Liver (tissue), 9 donors: ENCODE results near the gene AP3B1. TPM values are rescaled to one million over a fixed set of nuclear protein-coding genes. Genes with fewer than 3 reads are reported as not detected.

Experiments
- DNase-seq: peaks from one replicate; pipeline ENCODE4 v3.0.0-alpha.2; 2017; ENCODE audit warnings: low spot score
- H3K27ac ChIP-seq, 2 donors: one replicate each; pipeline ENCODE4 v1.7.0; 2013; ENCODE audit warnings: inconsistent platforms in 2 of 2, low read length in 2 of 2, control low read depth in 1 of 2, low read depth in 1 of 2, mild to moderate bottlenecking in 1 of 2
- H3K27me3 ChIP-seq, 4 donors: one replicate each; pipeline versions ENCODE4 v1.6.1 to v1.7.0; 2013; ENCODE audit warnings: low read length in 3 of 4, inconsistent platforms in 1 of 4, mild to moderate bottlenecking in 1 of 4, moderate library complexity in 1 of 4; ENCODE audit not compliant: control insufficient read depth in 4 of 4, insufficient read depth in 4 of 4
- H3K36me3 ChIP-seq, 4 donors: one replicate each; pipeline versions ENCODE4 v1.6.1 to v1.7.0; 2013; ENCODE audit warnings: low read length in 3 of 4, mild to moderate bottlenecking in 3 of 4, low read depth in 1 of 4, moderate library complexity in 1 of 4; ENCODE audit not compliant: control insufficient read depth in 4 of 4, insufficient read depth in 3 of 4
- H3K4me1 ChIP-seq, 4 donors: one replicate each; pipeline versions ENCODE4 v1.6.1 to v1.7.0; 2013; ENCODE audit warnings: low read length in 3 of 4, mild to moderate bottlenecking in 3 of 4, moderate library complexity in 1 of 4; ENCODE audit not compliant: control insufficient read depth in 4 of 4, insufficient read depth in 4 of 4
- H3K4me3 ChIP-seq, 3 donors: one replicate each; pipeline versions ENCODE4 v1.6.1 to v1.7.0; 2013; ENCODE audit warnings: low read length in 3 of 3, control low read depth in 1 of 3, low read depth in 1 of 3, mild to moderate bottlenecking in 1 of 3
- H3K9ac ChIP-seq, 2 donors: one replicate each; pipeline ENCODE4 v1.7.0; 2013; ENCODE audit warnings: low read length in 2 of 2, mild to moderate bottlenecking in 2 of 2, moderate library complexity in 2 of 2, control low read depth in 1 of 2, low read depth in 1 of 2
- H3K9me3 ChIP-seq, 4 donors: one replicate each; pipeline versions ENCODE4 v1.6.1 to v1.7.0; 2013; ENCODE audit warnings: low read length in 3 of 4; ENCODE audit not compliant: control insufficient read depth in 4 of 4
- CTCF ChIP-seq: fragments of 150-350 bp; IDR thresholded peaks from 2 replicates; pipeline ENCODE4 v1.5.1; 2017; ENCODE audit warnings: improper control_type of control experiment, low read depth, low read length; ENCODE audit not compliant: missing input control
- EGR1 ChIP-seq, 2 donors: IDR thresholded peaks; 2 replicates each; pipeline ENCODE4 v1.6.1; 2016 to 2018; ENCODE audit warnings: antibody characterized with exemption in 2 of 2, low read depth in 2 of 2
- FOXA1 ChIP-seq: IDR thresholded peaks from 2 replicates; pipeline ENCODE4 v1.6.1; 2016; ENCODE audit warnings: antibody characterized with exemption
- FOXA2 ChIP-seq: IDR thresholded peaks from 2 replicates; pipeline ENCODE4 v1.6.1; 2016; ENCODE audit warnings: antibody characterized with exemption
- GABPA ChIP-seq, 2 donors: IDR thresholded peaks in 1 of 2; conservative IDR thresholded peaks in 1 of 2; 2 replicates each; pipeline ENCODE4 v1.6.1; 2016; ENCODE audit warnings: antibody characterized with exemption in 2 of 2, mild to moderate bottlenecking in 1 of 2, moderate library complexity in 1 of 2
- HNF4A ChIP-seq, 2 donors: conservative IDR thresholded peaks; 2 replicates each; pipeline ENCODE4 v1.6.1; 2016; ENCODE audit warnings: antibody characterized with exemption in 2 of 2, mild to moderate bottlenecking in 2 of 2
- HNF4G ChIP-seq: IDR thresholded peaks from 2 replicates; pipeline ENCODE4 v1.6.1; 2016; ENCODE audit warnings: antibody characterized with exemption
- JUND ChIP-seq, 2 donors: IDR thresholded peaks; 2 replicates each; pipeline ENCODE4 v1.6.1; 2016; ENCODE audit warnings: antibody characterized with exemption in 2 of 2
- MAX ChIP-seq: IDR thresholded peaks from 2 replicates; pipeline ENCODE4 v1.6.1; 2016; ENCODE audit warnings: antibody characterized with exemption
- NR2F2 ChIP-seq: IDR thresholded peaks from 2 replicates; pipeline ENCODE4 v1.6.1; 2016; ENCODE audit warnings: antibody characterized with exemption
- RAD21 ChIP-seq, 2 donors: IDR thresholded peaks; 2 replicates each; pipeline ENCODE4 v1.6.1; 2016; ENCODE audit warnings: antibody characterized with exemption in 2 of 2, mild to moderate bottlenecking in 2 of 2
- RXRA ChIP-seq, 2 donors: IDR thresholded peaks; 2 replicates each; pipeline ENCODE4 v1.6.1; 2017 to 2018; ENCODE audit warnings: antibody characterized with exemption in 2 of 2, mild to moderate bottlenecking in 1 of 2
- SP1 ChIP-seq: IDR thresholded peaks from 2 replicates; pipeline ENCODE4 v1.6.1; 2018; ENCODE audit warnings: antibody characterized with exemption, mild to moderate bottlenecking
- YY1 ChIP-seq: IDR thresholded peaks from 2 replicates; pipeline ENCODE4 v1.6.1; 2016; ENCODE audit warnings: antibody characterized with exemption, mild to moderate bottlenecking
- WGBS: extraction: QIAGEN DNeasy Blood & Tissue Kit; methylation state at CpG from one replicate; pipeline ENCODE4 v1.1.7; 2013; 5-methylcytosine and 5-hydroxymethylcytosine counted together
- polyA plus RNA-seq, 2 donors: library from polyadenylated mRNA; stranded (reverse) in 1 of 2; unstranded in 1 of 2; fragments of 200-250 nt in 1 of 2; fragments of >200 nt in 1 of 2; fragmentation: Nextera tagmentation in 1 of 2; extraction: Ambion mirVana in 1 of 2; gene quantifications; one replicate each; pipeline versions ENCODE4 v1.2.1 to v1.2.3, GENCODE V29; 2013 to 2015
- total RNA-seq, 2 donors: library from RNA; depleted of rRNA; stranded (reverse); fragments of >200 nt; gene quantifications; one replicate each; pipeline ENCODE4 v1.2.3, GENCODE V29; 2014
- TF ChIP-seq, protein P1 (sequence below): IDR thresholded peaks from 2 replicates; pipeline ENCODE4 v1.6.1; 2016; ENCODE audit warnings: antibody characterized with exemption, mild to moderate bottlenecking
- TF ChIP-seq, protein P2 (sequence below): IDR thresholded peaks from 2 replicates; pipeline ENCODE4 v1.6.1; 2016; ENCODE audit warnings: antibody characterized with exemption
- donor health status: healthy.
- donor health status: healthy.
- donor health status: healthy.
- donor health status: healthy.
- donor health status: healthy.

AP3B1 gene
- total and polyA plus RNA-seq, 4 donors = 8.2 to 23.1 (median 14.4) TPM

DNA sequence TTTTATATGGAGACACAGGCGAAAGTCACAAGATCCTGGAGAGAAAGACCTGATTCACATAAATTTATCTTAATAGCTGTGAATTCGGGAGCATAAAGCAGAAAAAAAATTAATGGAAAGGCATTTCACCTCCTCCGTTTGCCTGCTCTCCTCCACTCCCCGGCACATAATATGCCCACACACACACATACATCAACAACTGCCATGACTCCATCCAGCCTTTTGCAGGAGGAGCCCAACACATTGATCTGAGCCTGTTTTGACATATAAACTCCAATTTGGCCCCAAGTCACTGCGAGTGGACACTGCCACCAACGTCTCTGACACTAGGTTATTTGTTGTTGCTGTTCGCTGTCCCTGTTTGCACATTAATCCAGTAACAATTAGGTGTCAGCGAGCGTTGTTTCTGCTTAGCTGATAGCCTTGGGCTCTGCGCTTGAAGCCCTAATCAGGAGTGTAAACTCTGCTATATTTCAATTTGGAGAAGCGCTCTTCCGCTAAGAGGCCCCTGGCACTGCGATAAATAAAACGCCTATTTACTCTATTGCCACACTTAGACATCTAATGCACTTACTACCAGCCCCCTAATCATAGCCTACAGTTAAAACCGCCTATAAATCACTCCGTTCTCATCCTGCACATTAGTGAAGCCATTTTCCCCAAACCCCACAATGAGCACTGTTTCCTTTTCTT lies 322.6 kb downstream of the AP3B1 start (continued):
- TF ChIP-seq, protein P1, sequence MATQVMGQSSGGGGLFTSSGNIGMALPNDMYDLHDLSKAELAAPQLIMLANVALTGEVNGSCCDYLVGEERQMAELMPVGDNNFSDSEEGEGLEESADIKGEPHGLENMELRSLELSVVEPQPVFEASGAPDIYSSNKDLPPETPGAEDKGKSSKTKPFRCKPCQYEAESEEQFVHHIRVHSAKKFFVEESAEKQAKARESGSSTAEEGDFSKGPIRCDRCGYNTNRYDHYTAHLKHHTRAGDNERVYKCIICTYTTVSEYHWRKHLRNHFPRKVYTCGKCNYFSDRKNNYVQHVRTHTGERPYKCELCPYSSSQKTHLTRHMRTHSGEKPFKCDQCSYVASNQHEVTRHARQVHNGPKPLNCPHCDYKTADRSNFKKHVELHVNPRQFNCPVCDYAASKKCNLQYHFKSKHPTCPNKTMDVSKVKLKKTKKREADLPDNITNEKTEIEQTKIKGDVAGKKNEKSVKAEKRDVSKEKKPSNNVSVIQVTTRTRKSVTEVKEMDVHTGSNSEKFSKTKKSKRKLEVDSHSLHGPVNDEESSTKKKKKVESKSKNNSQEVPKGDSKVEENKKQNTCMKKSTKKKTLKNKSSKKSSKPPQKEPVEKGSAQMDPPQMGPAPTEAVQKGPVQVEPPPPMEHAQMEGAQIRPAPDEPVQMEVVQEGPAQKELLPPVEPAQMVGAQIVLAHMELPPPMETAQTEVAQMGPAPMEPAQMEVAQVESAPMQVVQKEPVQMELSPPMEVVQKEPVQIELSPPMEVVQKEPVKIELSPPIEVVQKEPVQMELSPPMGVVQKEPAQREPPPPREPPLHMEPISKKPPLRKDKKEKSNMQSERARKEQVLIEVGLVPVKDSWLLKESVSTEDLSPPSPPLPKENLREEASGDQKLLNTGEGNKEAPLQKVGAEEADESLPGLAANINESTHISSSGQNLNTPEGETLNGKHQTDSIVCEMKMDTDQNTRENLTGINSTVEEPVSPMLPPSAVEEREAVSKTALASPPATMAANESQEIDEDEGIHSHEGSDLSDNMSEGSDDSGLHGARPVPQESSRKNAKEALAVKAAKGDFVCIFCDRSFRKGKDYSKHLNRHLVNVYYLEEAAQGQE = no peak
- no peak for TF ChIP-seq RAD21 (IDR thresholded peaks at IDR 0.05)
- no peak for TF ChIP-seq SP1
- TF ChIP-seq, protein P2, sequence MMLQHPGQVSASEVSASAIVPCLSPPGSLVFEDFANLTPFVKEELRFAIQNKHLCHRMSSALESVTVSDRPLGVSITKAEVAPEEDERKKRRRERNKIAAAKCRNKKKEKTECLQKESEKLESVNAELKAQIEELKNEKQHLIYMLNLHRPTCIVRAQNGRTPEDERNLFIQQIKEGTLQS = no peak

DNA sequence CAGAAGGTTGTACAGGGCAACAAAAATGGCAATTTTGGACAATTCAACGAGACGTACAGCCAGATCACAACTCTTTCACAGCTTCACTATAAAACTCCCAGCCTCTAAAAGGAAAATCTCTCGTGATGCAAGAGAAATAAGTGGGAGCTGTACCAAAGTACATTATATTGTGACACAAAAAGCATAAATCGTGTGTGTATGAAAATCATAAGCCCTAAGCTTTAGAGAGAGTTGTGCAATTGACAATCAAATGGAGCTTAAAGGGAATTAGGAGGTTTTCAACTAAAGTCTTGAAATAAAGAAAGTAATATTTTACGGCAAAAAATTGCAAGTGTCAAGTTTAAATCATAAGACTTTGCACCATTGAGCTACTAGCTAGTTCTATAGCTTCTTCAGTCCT lies 323.6 kb downstream of the AP3B1 start:
- H3K27ac ChIP-seq = no peak overlapping the region
- H3K4me1 ChIP-seq = peaks cover 7 to 16% (median 11%) of the 10 kb centered on the region in 4 donors
- H3K9ac ChIP-seq = no peak overlapping the region
- H3K9me3 ChIP-seq = no peaks in the 10 kb centered on the region
- 78% methylated on average over 5 of the region's 5 CpGs for WGBS
- no peak for TF ChIP-seq GABPA (IDR thresholded peaks at IDR 0.05 in 1 of 2, conservative IDR thresholded peaks at IDR 0.05 in 1 of 2)
- TF ChIP-seq MAX = no peak
- no peak for TF ChIP-seq HNF4A (conservative IDR thresholded peaks at IDR 0.05)
- TF ChIP-seq, protein P1 = no peak
- TF ChIP-seq FOXA1 = no peak
- TF ChIP-seq, protein P2 = no peak
- TF ChIP-seq JUND (IDR thresholded peaks at IDR 0.05) = no peak
- no peak for TF ChIP-seq YY1
- TF ChIP-seq EGR1 (IDR thresholded peaks at IDR 0.05; ENCODE audit: low read depth in 2 of 2) = no peak
- no peak for TF ChIP-seq HNF4G
- no peak for TF ChIP-seq RXRA (IDR thresholded peaks at IDR 0.05)
- no peak for TF ChIP-seq RAD21 (IDR thresholded peaks at IDR 0.05)
- TF ChIP-seq CTCF = no peak
- no peak for TF ChIP-seq FOXA2
- TF ChIP-seq NR2F2 = no peak
- peaks cover 0 to 16% (median 5%) of the 10 kb centered on the region in 4 donors for H3K27me3 ChIP-seq
- no peaks in the 10 kb centered on the region for H3K36me3 ChIP-seq
- no peak overlapping the region for H3K4me3 ChIP-seq
- DNase-seq = no peak
